ENCODE measurements around the gene CENPX.

The CENPX gene

GRCh38 chr17:81999976-82000802 lies 22.5 kb downstream of the CENPX start:
- H3K27me3 ChIP-seq, result no peaks in the 10 kb centered on the region
- no peaks in the 10 kb centered on the region; the same call in 1 of the 2 replicates for H3K36me3 ChIP-seq
- H3K4me1 ChIP-seq, result peaks cover 13% of the 10 kb centered on the region
- no peaks in the 10 kb centered on the region for H3K9me3 ChIP-seq
- no peak overlapping the region for H3K4me3 ChIP-seq (ENCODE audit: low read depth, low read length)
- DNase-seq, result no peak
- TF ChIP-seq CTCF (IDR thresholded peaks at IDR 0.05; ENCODE audit: low read depth, low read length), result no peak

GRCh38 chr17:81999587-81999975 lies 23.1 kb downstream of the CENPX start:
- Histone ChIP-seq H3K36me3 (no peaks in the 10 kb centered on the region; the same call in 1 of the 2 replicates), H3K4me1 (peaks cover 13% of the 10 kb centered on the region), H3K4me3 (ENCODE audit: low read depth, low read length) (no peak overlapping the region), H3K9me3 (no peaks in the 10 kb centered on the region), H3K27me3 (no peaks in the 10 kb centered on the region)
- no peak for TF ChIP-seq CTCF (IDR thresholded peaks at IDR 0.05; ENCODE audit: low read depth, low read length)
- DNase-seq, result no peak

DNA sequence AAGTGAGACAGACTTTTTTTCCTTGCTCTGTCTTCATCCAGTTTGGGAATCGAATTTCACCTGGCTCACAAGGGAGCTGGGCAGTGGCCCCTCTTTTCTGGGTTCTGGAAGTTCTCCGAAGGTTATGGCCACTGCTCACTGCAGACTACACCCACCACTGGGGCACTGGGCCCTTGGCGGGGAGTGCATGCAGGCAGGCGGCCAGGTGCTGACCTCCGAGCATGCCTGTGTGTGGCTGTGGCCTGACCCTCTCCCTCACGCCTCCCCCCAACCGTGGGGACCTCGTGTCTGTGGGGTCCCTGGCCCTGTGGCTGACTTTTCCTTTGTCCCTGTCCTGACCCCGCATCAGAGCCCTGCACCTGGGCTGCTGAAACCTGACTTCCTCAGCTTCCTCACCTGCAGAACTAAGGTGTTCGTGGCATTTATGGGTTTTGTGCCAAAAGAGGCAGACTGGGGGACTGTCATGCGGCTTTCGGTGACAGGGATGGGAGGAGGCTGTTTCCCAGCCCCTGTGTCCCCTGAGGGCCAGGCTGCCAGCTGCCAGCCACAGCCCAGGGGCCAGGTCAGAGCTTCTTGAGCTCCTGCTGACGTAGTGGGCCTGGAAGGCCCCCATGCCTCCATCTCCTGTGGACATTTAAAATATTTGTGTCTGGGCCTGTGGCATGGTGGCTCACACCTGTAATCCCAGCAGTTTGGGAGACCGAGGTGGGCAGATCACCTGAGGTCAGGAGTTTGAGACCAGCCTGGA lies 23.8 kb downstream of the CENPX start:
- Histone ChIP-seq H3K27me3 (no peaks in the 10 kb centered on the region), H3K9me3 (no peaks in the 10 kb centered on the region), H3K4me3 (ENCODE audit: low read depth, low read length) (no peak overlapping the region), H3K4me1 (peaks cover 10% of the 10 kb centered on the region), H3K36me3 (no peaks in the 10 kb centered on the region; the same call in 1 of the 2 replicates)
- no peak for DNase-seq
- no peak for TF ChIP-seq CTCF (IDR thresholded peaks at IDR 0.05; ENCODE audit: low read depth, low read length)

GRCh38 chr17:81998212-81998611 lies 24.5 kb downstream of the CENPX start:
- Histone ChIP-seq H3K36me3 (no peaks in the 10 kb centered on the region; the same call in 1 of the 2 replicates), H3K9me3 (no peaks in the 10 kb centered on the region), H3K27me3 (no peaks in the 10 kb centered on the region), H3K4me3 (ENCODE audit: low read depth, low read length) (no peak overlapping the region), H3K4me1 (peaks cover 4% of the 10 kb centered on the region)
- DNase-seq, result no peak
- no peak for TF ChIP-seq CTCF (IDR thresholded peaks at IDR 0.05; ENCODE audit: low read depth, low read length)

DNA sequence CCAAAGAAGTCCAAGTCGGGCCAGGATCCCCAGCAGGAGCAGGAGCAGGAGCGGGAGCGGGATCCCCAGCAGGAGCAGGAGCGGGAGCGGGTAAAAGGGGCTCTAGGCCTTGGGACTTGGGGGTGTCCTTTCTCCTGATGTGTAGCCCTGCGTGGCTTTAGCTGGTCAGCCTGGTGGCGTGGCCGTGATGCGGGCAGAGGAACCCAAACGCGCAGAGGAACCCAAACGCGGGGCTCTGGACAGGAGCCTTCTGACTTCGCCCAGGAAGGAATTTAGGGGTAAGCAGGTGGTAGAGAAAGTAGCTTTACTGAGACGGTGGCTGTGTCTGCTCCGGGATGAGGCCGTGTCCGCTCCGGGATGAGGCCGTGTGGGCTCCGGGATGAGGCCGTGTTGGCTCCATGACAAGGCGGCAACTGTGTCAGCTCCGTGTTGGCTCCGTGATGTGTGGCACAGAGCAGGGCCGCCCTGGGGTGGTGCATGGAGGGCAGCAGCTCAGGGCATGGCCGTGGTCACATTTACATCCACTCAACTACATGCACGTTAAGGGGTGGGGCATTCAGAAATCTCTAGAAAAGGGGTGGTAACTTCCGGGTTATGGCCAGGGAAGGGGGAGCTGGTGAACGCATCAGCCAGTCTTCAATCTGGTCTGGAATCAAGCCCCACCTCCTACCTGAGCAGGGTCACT lies 25.8 kb downstream of the CENPX start:
- H3K36me3 ChIP-seq, result no peaks in the 10 kb centered on the region; the same call in 1 of the 2 replicates
- H3K27me3 ChIP-seq, result no peaks in the 10 kb centered on the region
- no peak for TF ChIP-seq CTCF (IDR thresholded peaks at IDR 0.05; ENCODE audit: low read depth, low read length)
- no peak for DNase-seq
- H3K9me3 ChIP-seq, result no peaks in the 10 kb centered on the region
- peaks cover 11% of the 10 kb centered on the region for H3K4me1 ChIP-seq
- H3K4me3 ChIP-seq (ENCODE audit: low read depth, low read length), result no peak overlapping the region

Measured in BE2C (cell line).